Fibroblast of lung (primary cell): ENCODE measurements around the gene ZBTB1.

ENCODE experiments used
- EZH2 ChIP-seq: IDR thresholded peaks from 2 replicates; pipeline ENCODE4 v1.5.1; 2012; ENCODE audit warnings: low read length, control low read depth, mild to moderate bottlenecking; ENCODE audit errors: missing control alignments
- TF ChIP-seq, protein P1 (sequence below), 2 donors: IDR thresholded peaks in 1 of 2; conservative IDR thresholded peaks in 1 of 2; 1 replicate in 1 of 2; 2 replicates in 1 of 2; pipeline ENCODE4 v1.5.1; 2011 to 2012; ENCODE audit warnings: low read length in 2 of 2, control low read depth in 1 of 2, inconsistent platforms in 1 of 2, low read depth in 1 of 2, mild to moderate bottlenecking in 1 of 2

DNA sequence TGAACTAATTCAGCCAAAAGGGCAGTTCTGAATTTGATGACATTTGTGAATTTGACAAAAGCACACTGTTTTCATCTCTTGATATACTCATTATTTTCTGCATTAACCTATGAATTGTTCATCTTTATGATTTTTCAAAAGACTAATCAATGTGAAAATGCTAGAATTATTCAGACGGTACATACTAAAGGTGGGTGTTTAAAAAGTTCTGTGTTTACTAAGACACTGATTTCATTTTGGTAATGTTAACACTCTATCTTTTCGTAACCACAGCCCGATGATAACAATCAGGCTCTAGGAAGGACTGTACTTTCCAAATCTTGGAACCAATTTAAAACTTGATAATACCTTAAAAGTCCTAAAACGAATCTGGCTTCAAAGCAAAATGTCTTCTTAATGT lies 29.9 kb upstream of the ZBTB1 start:
- TF ChIP-seq, protein P1, sequence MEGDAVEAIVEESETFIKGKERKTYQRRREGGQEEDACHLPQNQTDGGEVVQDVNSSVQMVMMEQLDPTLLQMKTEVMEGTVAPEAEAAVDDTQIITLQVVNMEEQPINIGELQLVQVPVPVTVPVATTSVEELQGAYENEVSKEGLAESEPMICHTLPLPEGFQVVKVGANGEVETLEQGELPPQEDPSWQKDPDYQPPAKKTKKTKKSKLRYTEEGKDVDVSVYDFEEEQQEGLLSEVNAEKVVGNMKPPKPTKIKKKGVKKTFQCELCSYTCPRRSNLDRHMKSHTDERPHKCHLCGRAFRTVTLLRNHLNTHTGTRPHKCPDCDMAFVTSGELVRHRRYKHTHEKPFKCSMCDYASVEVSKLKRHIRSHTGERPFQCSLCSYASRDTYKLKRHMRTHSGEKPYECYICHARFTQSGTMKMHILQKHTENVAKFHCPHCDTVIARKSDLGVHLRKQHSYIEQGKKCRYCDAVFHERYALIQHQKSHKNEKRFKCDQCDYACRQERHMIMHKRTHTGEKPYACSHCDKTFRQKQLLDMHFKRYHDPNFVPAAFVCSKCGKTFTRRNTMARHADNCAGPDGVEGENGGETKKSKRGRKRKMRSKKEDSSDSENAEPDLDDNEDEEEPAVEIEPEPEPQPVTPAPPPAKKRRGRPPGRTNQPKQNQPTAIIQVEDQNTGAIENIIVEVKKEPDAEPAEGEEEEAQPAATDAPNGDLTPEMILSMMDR (conservative IDR thresholded peaks at IDR 0.05 in 1 of 2, IDR thresholded peaks at IDR 0.05 in 1 of 2; ENCODE audit: low read depth in 1 of 2, low read length in 2 of 2), result no peak
- no peak for TF ChIP-seq EZH2
